ENCODE measurements around the gene TSPAN9.

The TSPAN9 gene

GRCh38 chr12:3309805-3310204 is 232.6 kb downstream of the TSPAN9 start:
- no peaks in the 10 kb centered on the region for H3K36me3 Mint-ChIP-seq
- no peaks in the 10 kb centered on the region for H3K9me3 Mint-ChIP-seq (ENCODE audit: low read depth)
- H3K27ac Mint-ChIP-seq, result no peak overlapping the region
- no peak overlapping the region for H3K4me3 Mint-ChIP-seq
- H3K4me1 Mint-ChIP-seq (ENCODE audit: low read depth), result no peaks in the 10 kb centered on the region
- H3K27me3 Mint-ChIP-seq, result no peaks in the 10 kb centered on the region

GRCh38 chr12:3310271-3311026 is 233.3 kb downstream of the TSPAN9 start:
- H3K9me3 Mint-ChIP-seq (ENCODE audit: low read depth), result no peaks in the 10 kb centered on the region
- no peak overlapping the region for H3K4me3 Mint-ChIP-seq
- no peak overlapping the region for H3K27ac Mint-ChIP-seq
- H3K36me3 Mint-ChIP-seq, result no peaks in the 10 kb centered on the region
- no peaks in the 10 kb centered on the region for H3K4me1 Mint-ChIP-seq (ENCODE audit: low read depth)
- peaks cover 3% of the 10 kb centered on the region for H3K27me3 Mint-ChIP-seq

GRCh38 chr12:3311027-3311402 is 233.8 kb downstream of the TSPAN9 start:
- Mint-ChIP-seq H3K4me3 (no peak overlapping the region), H3K9me3 (ENCODE audit: low read depth) (no peaks in the 10 kb centered on the region)

GRCh38 chr12:3311491-3312103 is 234.4 kb downstream of the TSPAN9 start:
- H3K4me3 Mint-ChIP-seq, result no peak overlapping the region
- no peaks in the 10 kb centered on the region for H3K4me1 Mint-ChIP-seq (ENCODE audit: low read depth)
- H3K27ac Mint-ChIP-seq, result no peak overlapping the region
- no peaks in the 10 kb centered on the region for H3K9me3 Mint-ChIP-seq (ENCODE audit: low read depth)
- peaks cover 3% of the 10 kb centered on the region for H3K27me3 Mint-ChIP-seq
- H3K36me3 Mint-ChIP-seq, result no peaks in the 10 kb centered on the region

More at GRCh38 chr12:3311027-3311402, 233.8 kb downstream of the TSPAN9 start:
- H3K4me1 Mint-ChIP-seq (ENCODE audit: low read depth), result no peaks in the 10 kb centered on the region
- no peak overlapping the region for H3K27ac Mint-ChIP-seq
- H3K36me3 Mint-ChIP-seq, result no peaks in the 10 kb centered on the region
- H3K27me3 Mint-ChIP-seq, result peaks cover 3% of the 10 kb centered on the region

GRCh38 chr12:3313066-3313465 is 235.9 kb downstream of the TSPAN9 start:
- Mint-ChIP-seq H3K27me3 (peaks cover 3% of the 10 kb centered on the region), H3K36me3 (no peaks in the 10 kb centered on the region), H3K4me1 (ENCODE audit: low read depth) (no peaks in the 10 kb centered on the region), H3K4me3 (no peak overlapping the region), H3K27ac (no peak overlapping the region), H3K9me3 (ENCODE audit: low read depth) (no peaks in the 10 kb centered on the region)

- Mint-ChIP-seq H3K27ac (no peak overlapping the region), H3K27me3 (peaks cover 3% of the 10 kb centered on the region), H3K36me3 (no peaks in the 10 kb centered on the region), H3K9me3 (ENCODE audit: low read depth) (no peaks in the 10 kb centered on the region), H3K4me1 (ENCODE audit: low read depth) (no peaks in the 10 kb centered on the region), H3K4me3 (no peak overlapping the region)
Observed at GRCh38 chr12:3313675-3314663, 236.8 kb downstream of the TSPAN9 start.

- Mint-ChIP-seq H3K27ac (no peak overlapping the region), H3K36me3 (no peaks in the 10 kb centered on the region), H3K4me3 (no peak overlapping the region), H3K27me3 (peaks cover 3% of the 10 kb centered on the region), H3K9me3 (ENCODE audit: low read depth) (no peaks in the 10 kb centered on the region), H3K4me1 (ENCODE audit: low read depth) (no peaks in the 10 kb centered on the region)
Observed at GRCh38 chr12:3315201-3315661, 238.1 kb downstream of the TSPAN9 start.

GRCh38 chr12:3316776-3317480 is 239.7 kb downstream of the TSPAN9 start:
- H3K36me3 Mint-ChIP-seq, result no peaks in the 10 kb centered on the region
- H3K9me3 Mint-ChIP-seq (ENCODE audit: low read depth), result no peaks in the 10 kb centered on the region
- no peaks in the 10 kb centered on the region for H3K4me1 Mint-ChIP-seq (ENCODE audit: low read depth)
- no peak overlapping the region for H3K27ac Mint-ChIP-seq
- peaks cover 3% of the 10 kb centered on the region for H3K27me3 Mint-ChIP-seq
- no peak overlapping the region for H3K4me3 Mint-ChIP-seq

GRCh38 chr12:3317481-3317815 is 240.3 kb downstream of the TSPAN9 start:
- Mint-ChIP-seq H3K4me3 (no peak overlapping the region), H3K9me3 (ENCODE audit: low read depth) (no peaks in the 10 kb centered on the region)

GRCh38 chr12:3317841-3318501 is 240.8 kb downstream of the TSPAN9 start:
- Mint-ChIP-seq H3K4me3 (no peak overlapping the region), H3K9me3 (ENCODE audit: low read depth) (no peaks in the 10 kb centered on the region), H3K27me3 (peaks cover 4% of the 10 kb centered on the region), H3K36me3 (no peaks in the 10 kb centered on the region), H3K27ac (no peak overlapping the region), H3K4me1 (ENCODE audit: low read depth) (no peaks in the 10 kb centered on the region)

More at GRCh38 chr12:3317481-3317815, 240.3 kb downstream of the TSPAN9 start:
- Mint-ChIP-seq H3K4me1 (ENCODE audit: low read depth) (no peaks in the 10 kb centered on the region), H3K27ac (no peak overlapping the region), H3K36me3 (no peaks in the 10 kb centered on the region), H3K27me3 (peaks cover 4% of the 10 kb centered on the region)

GRCh38 chr12:3319723-3320492 is 242.7 kb downstream of the TSPAN9 start:
- Mint-ChIP-seq H3K36me3 (no peaks in the 10 kb centered on the region), H3K9me3 (ENCODE audit: low read depth) (no peaks in the 10 kb centered on the region), H3K27ac (no peak overlapping the region), H3K27me3 (peaks cover 3% of the 10 kb centered on the region), H3K4me1 (ENCODE audit: low read depth) (no peaks in the 10 kb centered on the region), H3K4me3 (no peak overlapping the region)

- H3K4me1 Mint-ChIP-seq (ENCODE audit: low read depth), result no peaks in the 10 kb centered on the region
- no peak overlapping the region for H3K27ac Mint-ChIP-seq
- H3K36me3 Mint-ChIP-seq, result no peaks in the 10 kb centered on the region
- peaks cover 1% of the 10 kb centered on the region for H3K27me3 Mint-ChIP-seq
- no peaks in the 10 kb centered on the region for H3K9me3 Mint-ChIP-seq (ENCODE audit: low read depth)
- no peak overlapping the region for H3K4me3 Mint-ChIP-seq
Observed at GRCh38 chr12:3320881-3321509, 243.8 kb downstream of the TSPAN9 start.

GRCh38 chr12:3321881-3322280 is 244.7 kb downstream of the TSPAN9 start:
- Mint-ChIP-seq H3K9me3 (ENCODE audit: low read depth) (no peaks in the 10 kb centered on the region), H3K27me3 (peaks cover 1% of the 10 kb centered on the region), H3K4me3 (no peak overlapping the region), H3K27ac (no peak overlapping the region), H3K4me1 (ENCODE audit: low read depth) (no peaks in the 10 kb centered on the region), H3K36me3 (no peaks in the 10 kb centered on the region)

Measured in activated naive CD8-positive, alpha-beta T cell (primary cell).